AML-193 (cell line): ENCODE results near the gene AXIN1.

Experiments used
- DNase-seq, 2 experiments: peaks; one replicate each; lab custom pipeline; 2025; lab: John Stamatoyannopoulos, UW

AXIN1 gene

DNA sequence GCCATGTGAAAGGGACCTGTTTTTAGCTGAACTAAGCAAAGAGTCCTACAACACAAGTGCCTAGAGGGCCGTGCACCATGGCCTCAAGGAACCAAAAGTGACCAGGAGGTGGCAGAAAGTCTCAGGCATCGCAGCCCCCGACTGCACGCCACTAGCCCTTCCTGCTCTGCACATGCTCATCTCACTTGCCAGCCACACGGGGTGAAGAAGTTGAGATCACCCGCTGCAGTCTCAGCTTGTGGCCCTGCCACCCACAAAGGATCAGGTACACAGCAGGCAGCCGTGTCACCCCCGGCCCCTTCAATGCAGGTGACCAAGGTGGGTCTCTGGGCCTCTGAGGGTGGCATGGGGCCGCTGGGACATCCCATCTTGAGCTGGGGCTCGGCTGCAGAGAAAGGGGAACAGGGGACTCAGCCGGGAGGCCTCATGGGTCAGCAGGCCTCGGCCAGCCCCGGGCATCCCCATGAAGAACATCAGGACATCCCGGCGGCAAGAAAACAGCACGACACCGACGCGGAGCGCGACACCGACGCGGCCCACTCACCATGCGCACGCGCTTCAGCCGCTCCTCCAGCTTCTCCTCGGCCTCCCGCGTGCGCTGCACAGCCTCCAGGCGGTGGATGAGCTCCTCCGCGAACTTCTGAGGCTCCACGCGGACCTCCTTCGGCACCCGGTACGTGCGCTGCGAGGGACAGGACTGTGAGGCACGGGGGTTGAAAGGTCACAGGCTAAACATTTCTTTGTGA is 48.6 kb downstream of the AXIN1 start:
- DNase-seq = peak in 1 of 2 experiments; percentile 4

DNA sequence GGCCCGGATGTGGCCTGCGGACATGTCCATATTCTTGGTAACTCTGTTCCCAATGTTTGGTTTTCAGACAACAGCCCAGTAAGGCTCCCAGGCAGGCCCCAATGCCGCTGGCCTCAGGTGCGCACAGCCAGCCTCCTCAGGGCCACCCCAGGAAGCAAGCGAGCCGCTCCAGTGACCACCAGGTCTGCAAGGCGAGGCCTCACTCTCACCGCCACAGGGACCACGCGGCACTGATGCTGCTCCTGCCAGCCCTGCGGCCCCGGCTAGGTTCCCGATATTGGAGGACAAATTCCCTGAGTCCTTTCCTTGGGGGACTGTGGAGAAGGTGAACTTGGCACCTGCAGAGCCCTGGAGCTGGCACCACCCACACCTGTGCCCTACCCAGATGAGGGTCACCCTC is 50.6 kb downstream of the AXIN1 start:
- no peak for DNase-seq

DNA sequence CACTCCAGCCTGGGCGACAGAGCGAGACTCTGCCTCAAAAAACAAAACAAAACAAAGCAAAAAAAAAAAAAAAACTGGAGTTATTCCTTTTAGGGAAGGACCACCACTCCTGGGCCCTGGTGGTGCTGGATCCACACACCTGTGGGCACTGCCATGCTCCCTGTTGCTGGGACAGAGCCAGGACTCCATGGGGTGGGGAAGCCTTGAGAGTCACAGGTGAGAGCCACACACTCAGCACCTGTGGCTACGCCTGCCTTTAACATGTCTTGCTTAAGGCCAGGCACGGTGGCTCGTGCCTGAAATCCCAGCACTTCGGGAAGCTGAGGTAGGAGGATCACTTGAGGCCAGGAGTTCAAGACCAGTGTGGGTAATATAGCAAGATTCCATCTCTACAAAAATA is 51.3 kb downstream of the AXIN1 start:
- DNase-seq = no peak

DNA sequence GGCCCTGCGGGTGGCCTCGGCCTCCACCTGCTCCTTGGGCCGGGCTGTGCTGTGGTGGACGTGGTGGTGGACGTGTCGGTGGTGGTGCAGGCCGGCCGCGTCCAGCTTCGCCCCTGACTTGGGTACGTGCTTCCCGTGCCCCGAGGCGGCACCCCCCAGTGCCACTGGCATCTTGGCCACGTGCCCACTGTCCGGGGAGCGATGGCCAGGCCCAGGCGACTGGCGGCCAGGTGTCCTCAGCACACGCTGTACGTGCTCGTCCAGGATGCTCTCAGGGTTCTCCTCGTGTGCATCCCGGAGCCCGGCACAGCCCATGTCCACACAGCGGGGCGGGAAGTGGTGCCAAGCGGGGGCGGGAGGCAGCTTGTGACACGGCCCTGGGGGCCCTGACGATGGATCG is 54.7 kb downstream of the AXIN1 start:
- DNase-seq = no peak

DNA sequence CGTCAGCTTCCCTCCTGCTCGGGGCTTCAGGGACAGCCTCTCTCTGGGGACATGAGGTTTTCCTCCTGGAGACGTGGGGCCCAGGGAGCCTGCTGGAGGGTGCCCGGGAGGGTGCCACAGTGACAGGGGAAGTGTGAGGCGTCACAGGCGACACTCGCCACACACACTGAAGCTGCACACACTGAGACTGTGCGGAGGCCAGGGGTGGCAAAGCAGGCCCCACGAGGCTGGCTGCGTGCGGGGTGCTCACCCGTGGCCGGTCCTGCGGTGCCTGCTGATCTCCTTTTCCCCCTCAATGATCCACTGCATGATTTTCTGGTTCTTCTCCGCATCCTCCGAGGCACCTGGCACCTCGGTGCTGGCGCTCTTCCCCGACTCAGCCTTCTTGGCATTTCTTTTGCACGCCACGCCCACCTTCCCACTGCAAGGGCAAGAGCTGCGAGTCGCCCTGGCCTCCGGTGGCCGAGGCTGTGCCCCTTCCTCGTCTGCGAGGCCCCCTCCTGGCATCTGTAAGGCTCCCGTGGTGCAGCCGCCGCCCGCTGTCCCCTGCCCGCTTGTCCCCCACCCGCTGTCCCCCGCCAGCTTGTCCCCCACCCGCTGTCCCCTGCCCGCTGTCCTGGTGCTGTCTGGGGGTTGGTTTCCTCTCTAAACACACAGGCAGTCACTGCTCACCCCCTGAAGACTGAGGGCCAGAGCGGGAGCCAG is 55.6 kb downstream of the AXIN1 start:
- no peak for DNase-seq

DNA sequence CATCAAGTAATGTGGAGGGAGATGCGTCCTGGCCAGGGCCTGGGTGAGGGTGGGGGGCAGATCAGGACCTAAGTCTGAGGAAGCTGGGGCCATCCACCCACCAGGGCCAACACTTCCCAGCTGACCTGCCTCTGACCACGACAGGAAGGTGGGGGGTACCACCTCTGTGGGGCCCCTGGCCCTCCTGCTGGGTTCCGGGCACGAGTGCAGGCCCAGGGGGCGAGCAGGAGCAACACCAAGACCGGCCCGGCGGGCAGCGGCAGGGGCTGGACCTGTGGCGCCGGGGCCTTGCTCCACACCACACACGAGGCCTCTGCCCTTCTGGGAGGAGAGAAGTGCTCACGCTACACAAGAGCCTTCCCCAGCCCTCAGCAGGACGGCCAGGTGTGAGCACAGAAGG is 56.2 kb downstream of the AXIN1 start:
- DNase-seq = no peak

DNA sequence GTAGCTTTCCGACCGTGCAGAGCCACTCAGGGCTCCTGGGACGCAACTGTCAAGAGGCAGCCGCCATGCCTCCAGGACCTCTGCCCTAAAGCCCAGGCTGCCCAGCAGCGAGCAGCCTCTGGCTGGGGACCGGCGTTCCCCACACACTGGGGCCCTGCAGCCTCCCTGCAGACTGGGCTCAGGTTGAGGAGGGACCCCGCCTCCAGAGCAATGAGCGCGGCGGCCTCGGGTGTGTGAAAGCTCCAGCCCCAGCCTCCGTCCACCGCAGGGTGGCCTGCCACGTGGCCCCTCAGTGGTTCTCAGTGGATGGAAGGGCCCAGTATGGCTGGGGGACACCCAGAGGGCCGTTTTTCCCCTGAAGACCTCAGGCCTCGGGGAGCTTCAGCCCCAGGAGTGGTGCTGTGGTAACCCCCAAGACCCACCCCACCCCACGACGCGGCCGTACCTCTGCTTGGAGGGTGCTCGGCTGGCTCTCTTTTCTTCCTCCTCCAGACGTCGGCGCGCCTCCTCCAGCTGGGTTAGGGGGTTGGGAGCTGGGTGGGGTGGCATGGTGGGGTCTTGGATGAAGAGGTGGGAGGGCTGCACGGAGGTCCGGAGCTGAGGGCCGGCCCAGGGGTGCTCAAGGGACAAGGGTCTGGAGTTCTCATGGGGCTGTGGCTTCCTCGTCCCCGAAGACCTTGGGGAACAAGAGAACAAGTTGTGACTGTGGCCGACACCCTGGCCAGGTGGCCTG is 59.3 kb downstream of the AXIN1 start:
- DNase-seq = no peak

DNA sequence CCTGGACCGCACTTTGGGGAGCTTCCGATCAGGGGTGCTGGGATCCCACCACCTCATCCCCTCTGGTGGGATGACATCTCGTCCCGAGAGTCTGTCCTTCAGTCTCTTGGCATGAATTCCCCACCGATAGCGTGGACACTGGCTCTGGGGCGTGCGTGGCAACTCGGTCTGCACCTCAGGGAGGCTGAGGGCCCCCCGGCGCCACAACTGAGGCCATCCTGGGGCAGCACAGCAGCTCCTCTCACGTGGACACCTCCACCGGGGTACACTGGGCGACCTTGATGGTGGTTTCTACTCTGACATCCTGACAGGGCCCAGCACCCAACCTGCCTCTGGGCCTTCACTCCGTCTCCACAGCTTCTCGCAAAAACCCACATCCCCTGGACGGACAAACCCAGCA is 61.0 kb downstream of the AXIN1 start:
- DNase-seq = no peak

DNA sequence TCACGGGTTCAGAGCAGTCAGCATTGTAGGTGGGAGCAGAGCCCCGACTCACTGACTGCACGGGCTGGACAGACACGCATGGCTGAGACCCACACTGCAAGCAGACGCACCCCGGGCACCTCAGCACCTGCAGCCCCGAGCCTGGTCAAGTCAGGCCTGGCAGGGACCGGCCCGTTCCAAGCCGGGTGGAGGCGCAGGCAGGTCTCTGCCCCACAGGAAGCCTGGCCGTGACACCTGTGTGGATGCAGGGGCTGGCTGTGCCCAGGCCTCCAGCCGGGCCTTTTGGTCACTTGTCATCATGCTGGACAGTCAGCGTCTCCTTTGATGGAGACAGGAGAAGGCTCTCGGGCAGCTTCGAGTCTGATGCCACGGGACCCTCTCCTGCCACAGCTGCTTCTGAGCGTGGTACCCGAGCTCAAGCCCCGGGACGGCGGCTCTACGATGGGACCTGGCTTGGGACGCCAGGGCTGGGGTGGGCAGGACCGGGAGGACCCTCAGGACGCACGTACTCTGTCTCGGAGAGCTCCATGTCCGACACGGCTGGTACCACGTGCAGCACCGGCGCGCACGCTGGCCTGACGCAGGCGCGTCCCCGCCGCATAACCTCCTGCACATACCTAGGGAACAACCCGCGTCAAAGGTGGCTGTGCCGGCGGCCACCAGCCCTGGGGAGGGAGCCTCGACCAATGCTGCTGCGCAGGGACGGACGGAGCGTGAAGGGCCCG is 61.7 kb downstream of the AXIN1 start:
- no peak for DNase-seq

DNA sequence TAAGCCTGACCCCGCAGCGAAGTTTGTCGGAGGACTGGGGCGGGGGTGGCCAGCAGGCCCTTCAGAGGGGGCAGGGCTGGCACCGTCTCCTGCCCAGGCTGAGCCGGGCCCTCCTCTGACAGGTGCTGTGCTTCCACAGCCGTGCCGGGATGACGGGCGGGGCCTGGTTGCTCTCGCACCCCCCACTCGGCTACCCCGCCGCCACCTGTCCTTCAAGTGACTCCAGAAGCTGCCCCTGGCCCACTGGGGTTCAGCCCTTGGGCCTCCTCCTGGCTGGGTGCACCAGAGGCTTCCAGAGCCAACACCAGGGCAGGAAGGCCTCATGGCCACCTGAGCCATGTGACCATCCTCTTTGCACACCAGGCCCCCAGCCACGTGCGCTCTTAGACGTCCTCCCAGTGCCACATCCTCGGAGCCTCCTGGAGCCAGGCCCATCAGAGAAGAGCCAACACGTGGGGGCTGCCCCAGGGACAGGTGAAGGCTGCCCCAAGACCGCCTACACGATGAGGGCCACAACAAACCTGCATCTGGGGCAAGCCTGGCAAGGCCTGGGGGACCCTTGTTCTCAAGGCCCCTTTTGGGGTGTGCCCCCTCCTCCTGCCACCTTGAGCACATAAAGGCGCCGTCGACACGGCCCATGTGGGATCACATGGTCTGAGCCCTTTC is 62.4 kb downstream of the AXIN1 start:
- DNase-seq = no peak

DNA sequence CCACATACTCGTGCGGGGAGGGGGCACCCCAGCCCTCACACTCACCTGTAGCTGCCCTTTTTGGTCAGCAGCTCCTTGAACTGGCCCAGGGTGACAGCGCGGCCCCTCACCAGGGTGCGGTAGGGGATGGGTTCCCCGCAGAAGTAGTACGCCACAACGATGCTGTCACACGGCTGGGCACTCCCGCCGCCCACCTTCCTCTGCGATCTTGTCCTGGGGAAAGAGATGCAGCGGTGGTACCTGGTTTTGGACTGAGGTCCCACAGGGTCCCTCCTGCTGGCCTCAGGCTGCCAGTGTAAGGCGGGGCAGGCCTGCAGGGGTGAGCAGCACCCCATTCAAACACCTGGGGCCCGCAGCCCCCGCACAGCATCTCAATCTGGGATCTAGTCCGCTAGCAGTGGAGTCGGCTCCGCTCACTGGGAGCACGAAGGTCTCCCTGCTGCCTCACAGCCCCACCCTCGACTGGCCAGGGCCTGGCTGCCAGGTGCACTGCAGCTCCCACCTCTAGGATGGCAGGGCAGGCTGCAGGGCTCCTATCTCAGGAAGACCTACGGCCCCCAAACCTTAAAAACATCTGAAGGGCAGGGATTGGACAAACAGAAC is 63.0 kb downstream of the AXIN1 start:
- DNase-seq = no peak

DNA sequence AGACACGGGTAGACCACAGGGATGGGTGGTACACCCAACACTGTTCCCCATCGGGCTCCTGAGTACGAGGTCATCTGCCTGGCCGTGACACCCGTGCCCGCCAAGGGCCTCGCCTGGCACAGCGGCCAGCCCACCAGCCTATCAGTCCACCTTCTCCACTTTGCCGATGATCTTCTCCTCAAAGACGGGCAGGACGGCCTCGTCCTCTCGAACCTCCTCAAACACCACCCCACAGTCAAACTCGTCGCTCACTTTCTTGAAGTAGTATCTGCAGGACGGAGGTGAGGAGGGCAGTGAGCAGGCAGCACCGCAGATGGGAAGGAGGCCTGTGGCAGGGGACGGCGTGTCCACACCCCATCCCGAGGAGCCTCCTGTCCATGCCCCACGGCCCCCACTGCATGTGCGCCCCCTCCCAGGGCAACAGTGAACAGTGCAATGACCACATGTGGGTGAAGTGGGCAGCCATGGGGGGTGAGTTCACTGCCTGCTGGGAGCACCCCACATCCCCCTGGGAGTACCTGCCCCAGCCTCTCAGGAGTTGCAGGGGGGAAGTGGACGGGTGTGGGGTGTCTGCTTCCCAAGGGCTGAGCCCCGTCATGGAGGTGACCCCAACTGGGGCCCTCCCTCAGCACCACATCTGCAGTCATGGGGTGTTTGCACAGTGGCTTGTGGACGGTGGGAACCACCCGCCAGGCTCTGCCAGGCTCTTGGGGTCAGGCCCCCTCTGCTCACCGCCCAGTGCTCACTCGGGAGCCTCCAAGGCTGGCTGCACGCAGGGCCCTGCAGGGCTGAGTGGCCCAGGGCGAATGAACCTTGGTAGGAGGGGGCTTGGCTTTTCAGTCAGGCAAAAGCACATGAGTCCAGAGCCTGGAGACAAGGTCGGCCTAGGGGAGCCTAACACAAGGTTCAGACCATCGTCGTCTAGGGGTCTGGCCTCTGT is 64.3 kb downstream of the AXIN1 start:
- DNase-seq = no peak

DNA sequence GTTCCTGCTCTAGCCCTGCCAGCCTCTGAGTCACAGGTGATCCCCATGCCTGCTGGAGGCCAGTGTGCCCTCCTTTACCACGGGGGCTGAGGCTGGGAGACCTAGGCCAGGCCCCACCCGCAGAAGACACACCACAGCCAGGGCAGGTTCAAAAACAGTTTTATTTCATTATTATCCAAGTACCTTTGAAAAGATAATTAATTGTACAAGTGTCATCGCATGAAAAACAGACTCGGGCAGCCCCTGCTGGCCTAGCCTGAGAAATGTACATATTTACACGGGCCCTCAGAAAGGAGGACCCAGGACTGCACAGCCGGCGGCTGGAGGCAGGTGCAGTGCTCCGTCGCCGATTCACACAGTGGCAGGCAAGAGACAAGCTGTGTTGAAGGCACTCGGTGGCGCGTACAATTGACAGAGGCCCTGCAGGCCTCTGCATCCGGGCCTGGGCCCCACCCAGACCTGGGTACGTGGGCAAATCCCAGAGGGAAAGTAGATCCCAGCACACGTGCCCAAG is 65.2 kb downstream of the AXIN1 start:
- DNase-seq = no peak

DNA sequence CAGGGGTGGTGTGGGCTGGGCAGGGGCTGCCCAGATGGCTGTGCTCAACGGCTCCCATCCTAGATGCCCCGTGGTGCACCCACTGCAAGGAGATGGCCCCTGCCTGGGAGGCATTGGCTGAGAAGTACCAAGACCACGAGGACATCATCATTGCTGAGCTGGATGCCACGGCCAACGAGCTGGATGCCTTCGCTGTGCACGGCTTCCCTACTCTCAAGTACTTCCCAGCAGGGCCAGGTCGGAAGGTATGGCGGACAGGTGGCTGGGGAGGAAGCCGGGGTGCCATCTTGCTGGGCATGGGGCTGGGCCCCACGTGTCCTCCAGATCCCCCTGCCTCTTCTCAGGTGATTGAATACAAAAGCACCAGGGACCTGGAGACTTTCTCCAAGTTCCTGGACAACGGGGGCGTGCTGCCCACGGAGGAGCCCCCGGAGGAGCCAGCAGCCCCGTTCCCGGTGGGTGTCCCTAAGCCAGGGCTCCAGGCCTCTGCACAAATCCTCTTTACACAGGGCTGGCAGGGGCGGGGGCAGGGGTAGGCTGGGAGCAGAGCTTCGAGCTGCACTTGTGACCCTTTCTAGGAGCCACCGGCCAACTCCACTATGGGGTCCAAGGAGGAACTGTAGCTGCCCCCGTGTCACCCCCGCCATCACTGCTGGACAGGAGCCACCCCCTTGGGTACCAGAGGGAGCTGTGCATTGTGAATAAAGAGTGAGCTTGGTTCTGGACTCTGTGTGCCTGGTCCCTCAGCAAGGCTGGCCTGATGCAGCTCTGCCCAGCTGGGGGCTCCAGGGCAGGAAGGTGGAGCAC is 65.8 kb downstream of the AXIN1 start:
- DNase-seq = no peak

DNA sequence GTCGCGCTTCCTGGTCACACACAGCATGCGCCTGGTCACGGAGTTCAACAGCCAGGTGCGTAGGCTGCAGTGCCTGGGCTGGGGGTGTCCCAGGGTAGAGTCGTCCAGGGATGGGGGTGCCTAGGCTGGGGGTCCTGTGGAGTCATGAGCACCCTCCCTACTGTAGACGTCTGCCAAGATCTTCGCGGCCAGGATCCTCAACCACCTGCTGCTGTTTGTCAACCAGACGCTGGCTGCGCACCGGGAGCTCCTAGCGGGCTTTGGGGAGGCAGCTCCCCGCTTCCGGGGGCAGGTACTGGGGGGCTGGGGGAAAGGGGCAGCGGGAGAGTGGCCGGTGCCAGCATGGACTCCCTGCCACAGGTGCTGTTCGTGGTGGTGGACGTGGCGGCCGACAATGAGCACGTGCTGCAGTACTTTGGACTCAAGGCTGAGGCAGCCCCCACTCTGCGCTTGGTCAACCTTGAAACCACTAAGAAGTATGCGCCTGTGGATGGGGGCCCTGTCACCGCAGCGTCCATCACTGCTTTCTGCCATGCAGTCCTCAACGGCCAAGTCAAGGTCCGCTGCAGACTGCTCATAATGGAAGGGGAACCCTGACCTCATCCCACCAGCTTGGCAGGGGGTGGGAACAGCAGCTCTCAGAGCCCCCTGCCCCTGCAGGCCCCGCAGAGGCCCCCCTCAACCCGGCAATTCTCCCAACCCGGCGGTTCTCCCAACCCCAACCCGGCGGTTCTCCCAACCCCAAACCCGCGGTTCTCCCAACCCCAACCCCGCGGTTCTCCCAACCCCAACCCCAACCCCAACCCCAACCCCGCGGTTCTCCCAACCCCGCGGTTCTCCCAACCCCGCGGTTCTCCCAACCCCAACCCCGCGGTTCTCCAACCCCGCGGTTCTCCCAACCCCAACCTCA is 67.1 kb downstream of the AXIN1 start:
- no peak for DNase-seq

DNA sequence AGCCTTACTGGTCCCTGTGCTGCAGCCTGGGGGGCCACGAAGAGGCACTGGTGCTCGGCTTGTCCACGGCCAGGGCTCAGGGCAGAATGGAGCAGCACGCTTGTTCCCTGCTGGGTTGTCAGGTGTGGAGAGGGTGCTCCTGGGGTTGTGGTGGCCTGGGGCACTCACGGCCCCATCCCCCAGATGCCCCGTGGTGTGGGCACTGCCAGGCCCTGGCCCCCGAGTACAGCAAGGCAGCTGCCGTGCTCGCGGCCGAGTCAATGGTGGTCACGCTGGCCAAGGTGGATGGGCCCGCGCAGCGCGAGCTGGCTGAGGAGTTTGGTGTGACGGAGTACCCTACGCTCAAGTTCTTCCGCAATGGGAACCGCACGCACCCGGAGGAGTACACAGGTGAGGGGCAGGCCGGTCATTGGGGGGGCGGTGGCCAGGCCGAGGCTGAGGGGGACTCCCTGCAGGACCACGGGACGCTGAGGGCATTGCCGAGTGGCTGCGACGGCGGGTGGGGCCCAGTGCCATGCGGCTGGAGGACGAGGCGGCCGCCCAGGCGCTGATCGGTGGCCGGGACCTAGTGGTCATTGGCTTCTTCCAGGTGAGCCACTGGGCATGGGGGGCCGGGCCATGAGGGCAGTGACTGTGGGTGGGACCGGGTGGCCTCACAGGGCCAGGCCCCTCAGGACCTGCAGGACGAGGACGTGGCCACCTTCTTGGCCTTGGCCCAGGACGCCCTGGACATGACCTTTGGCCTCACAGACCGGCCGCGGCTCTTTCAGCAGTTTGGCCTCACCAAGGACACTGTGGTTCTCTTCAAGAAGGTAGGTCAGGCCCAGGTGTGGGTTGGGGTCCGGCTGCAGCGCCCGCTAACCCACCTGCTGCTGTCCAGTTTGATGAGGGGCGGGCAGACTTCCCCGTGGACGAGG is 68.1 kb downstream of the AXIN1 start:
- DNase-seq = no peak
